ENCODE results near the gene UBAC2. TPM values are rescaled to one million over a fixed set of nuclear protein-coding genes. Genes with fewer than 3 reads are reported as not detected.

The UBAC2 gene
- total RNA-seq, 1 experiment from 2014 or later: 41.0 TPM

DNA sequence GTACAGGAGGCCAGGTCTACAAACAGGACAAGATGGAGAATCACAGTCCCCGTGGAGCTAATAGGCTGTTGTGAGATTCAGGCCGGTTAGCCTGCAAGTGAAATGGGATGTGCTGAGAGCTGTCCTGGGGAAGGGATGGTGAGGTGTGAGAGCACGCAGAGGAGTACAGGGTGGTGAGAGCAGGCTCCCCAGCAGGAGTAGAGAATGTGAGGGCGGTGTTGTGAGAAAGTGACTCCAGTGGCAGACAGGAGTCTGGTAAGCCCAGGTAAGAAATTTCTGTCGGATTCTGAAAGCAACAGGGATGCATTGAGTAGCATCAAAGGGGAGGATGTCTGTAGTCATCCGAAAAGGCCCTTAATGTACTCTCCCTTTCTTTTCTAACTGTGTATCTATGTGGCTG lies 157.3 kb downstream of the UBAC2 start:
- Mint-ChIP-seq H3K36me3 (ENCODE audit: insufficient read depth, unreplicated experiment) (no peaks in the 10 kb centered on the region), H3K27ac (ENCODE audit: unreplicated experiment) (no peak overlapping the region), H3K4me3 (ENCODE audit: low read depth, unreplicated experiment) (no peak overlapping the region), H3K27me3 (ENCODE audit: unreplicated experiment) (no peaks in the 10 kb centered on the region), H3K4me1 (ENCODE audit: low read depth, unreplicated experiment) (no peaks in the 10 kb centered on the region), H3K9me3 (ENCODE audit: low read depth, unreplicated experiment) (no peaks in the 10 kb centered on the region)
- TF ChIP-seq CTCF (IDR thresholded peaks at IDR 0.05; ENCODE audit: unreplicated experiment): no peak
- BruUV-seq (replicated peaks): no TSS peak
- no peak for DNase-seq
- CTCF ChIA-PET: no interaction called here
- intact Hi-C loops (cut with micrococcal nuclease; ENCODE audit: unreplicated experiment): no loop called here

DNA sequence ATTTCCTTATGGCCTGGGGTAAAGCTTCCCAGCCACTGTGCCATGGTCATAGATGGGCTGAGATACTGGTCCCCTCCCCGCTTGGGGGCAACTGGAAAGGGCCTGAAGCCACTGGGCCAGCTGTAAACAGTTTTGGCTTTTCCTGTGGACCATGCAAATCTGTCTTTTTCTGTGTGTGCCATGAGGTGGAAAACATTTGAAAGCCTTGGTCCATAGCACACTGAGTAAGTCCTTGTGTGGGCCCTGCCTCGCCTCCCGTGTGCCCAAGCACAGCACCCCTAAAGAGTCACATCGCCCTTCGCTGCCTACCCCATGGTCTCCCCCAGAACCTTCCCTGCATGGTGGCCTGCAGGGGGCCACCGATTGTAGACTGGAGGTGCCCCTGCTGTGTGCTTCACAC lies 158.9 kb downstream of the UBAC2 start:
- TF ChIP-seq CTCF (IDR thresholded peaks at IDR 0.05; ENCODE audit: unreplicated experiment): no peak
- CTCF ChIA-PET: no interaction called here
- Mint-ChIP-seq H3K4me3 (ENCODE audit: low read depth, unreplicated experiment) (no peak overlapping the region), H3K4me1 (ENCODE audit: low read depth, unreplicated experiment) (no peaks in the 10 kb centered on the region), H3K27me3 (ENCODE audit: unreplicated experiment) (no peaks in the 10 kb centered on the region), H3K27ac (ENCODE audit: unreplicated experiment) (no peak overlapping the region), H3K36me3 (ENCODE audit: insufficient read depth, unreplicated experiment) (no peaks in the 10 kb centered on the region), H3K9me3 (ENCODE audit: low read depth, unreplicated experiment) (no peaks in the 10 kb centered on the region)
- BruUV-seq (replicated peaks): no TSS peak
- DNase-seq: no peak
- intact Hi-C loops (cut with micrococcal nuclease; ENCODE audit: unreplicated experiment): no loop called here

- TF ChIP-seq CTCF (IDR thresholded peaks at IDR 0.05; ENCODE audit: unreplicated experiment): no peak
- Mint-ChIP-seq H3K4me1 (ENCODE audit: low read depth, unreplicated experiment) (no peaks in the 10 kb centered on the region), H3K27me3 (ENCODE audit: unreplicated experiment) (no peaks in the 10 kb centered on the region), H3K36me3 (ENCODE audit: insufficient read depth, unreplicated experiment) (no peaks in the 10 kb centered on the region), H3K27ac (ENCODE audit: unreplicated experiment) (no peak overlapping the region), H3K4me3 (ENCODE audit: low read depth, unreplicated experiment) (no peak overlapping the region), H3K9me3 (ENCODE audit: low read depth, unreplicated experiment) (no peaks in the 10 kb centered on the region)
- no peak for DNase-seq
- BruUV-seq (replicated peaks): no TSS peak
- intact Hi-C loops (cut with micrococcal nuclease; ENCODE audit: unreplicated experiment): no loop called here
- CTCF ChIA-PET: no interaction called here
These were observed 160.0 kb downstream of the UBAC2 start for GRCh38 chr13:99360696-99361095.

- no peak overlapping the region for H3K4me3 Mint-ChIP-seq (ENCODE audit: low read depth, unreplicated experiment)
- no peaks in the 10 kb centered on the region for H3K36me3 Mint-ChIP-seq (ENCODE audit: insufficient read depth, unreplicated experiment)
- no peaks in the 10 kb centered on the region for H3K9me3 Mint-ChIP-seq (ENCODE audit: low read depth, unreplicated experiment)
- no TSS peak for BruUV-seq (replicated peaks)
- DNase-seq: no peak
- H3K27ac Mint-ChIP-seq (ENCODE audit: unreplicated experiment): no peak overlapping the region
- no peaks in the 10 kb centered on the region for H3K4me1 Mint-ChIP-seq (ENCODE audit: low read depth, unreplicated experiment)
- CTCF ChIA-PET: no interaction called here
- no peak for TF ChIP-seq CTCF (IDR thresholded peaks at IDR 0.05; ENCODE audit: unreplicated experiment)
- intact Hi-C loops (cut with micrococcal nuclease; ENCODE audit: unreplicated experiment): no loop called here
- H3K27me3 Mint-ChIP-seq (ENCODE audit: unreplicated experiment): no peaks in the 10 kb centered on the region
These were observed 160.5 kb downstream of the UBAC2 start for GRCh38 chr13:99361197-99361596.

DNA sequence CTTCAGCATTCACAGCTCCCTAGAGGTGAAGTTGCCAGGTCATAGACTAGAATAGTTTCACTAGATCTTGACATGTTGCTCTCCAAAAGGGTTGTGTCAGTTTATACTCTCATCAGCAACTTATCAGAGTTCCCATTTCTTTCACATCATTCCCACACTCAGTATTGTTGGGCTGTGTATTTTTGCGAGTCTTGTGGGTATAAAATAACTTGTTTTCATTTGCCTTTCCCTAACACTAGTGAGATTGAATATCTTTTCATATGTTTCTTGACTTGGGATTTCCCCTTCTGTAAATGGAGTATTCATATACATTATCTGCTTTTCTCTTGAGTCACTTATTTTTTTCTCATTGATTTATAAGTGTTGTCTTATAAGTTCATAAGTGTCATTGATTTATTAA lies 161.7 kb downstream of the UBAC2 start:
- H3K36me3 Mint-ChIP-seq (ENCODE audit: insufficient read depth, unreplicated experiment): no peaks in the 10 kb centered on the region
- no TSS peak for BruUV-seq (replicated peaks)
- CTCF ChIA-PET: no interaction called here
- no peaks in the 10 kb centered on the region for H3K4me1 Mint-ChIP-seq (ENCODE audit: low read depth, unreplicated experiment)
- H3K27me3 Mint-ChIP-seq (ENCODE audit: unreplicated experiment): no peaks in the 10 kb centered on the region
- DNase-seq: no peak
- H3K9me3 Mint-ChIP-seq (ENCODE audit: low read depth, unreplicated experiment): no peaks in the 10 kb centered on the region
- no peak overlapping the region for H3K4me3 Mint-ChIP-seq (ENCODE audit: low read depth, unreplicated experiment)
- intact Hi-C loops (cut with micrococcal nuclease; ENCODE audit: unreplicated experiment): no loop called here
- no peak for TF ChIP-seq CTCF (IDR thresholded peaks at IDR 0.05; ENCODE audit: unreplicated experiment)
- H3K27ac Mint-ChIP-seq (ENCODE audit: unreplicated experiment): no peak overlapping the region
